Smooth muscle cell (in vitro differentiated cells): ENCODE measurements around the gene VARS2. TPM values are rescaled to one million over a fixed set of nuclear protein-coding genes. Genes with fewer than 3 reads are reported as not detected.
"Not testable (repeated sequence)": the region's sequence is repeated elsewhere in the genome, so short reads cannot be mapped to it uniquely, and the experiment has no call there.

Experiments used
- DNase-seq: peaks from one replicate; lab custom pipeline; 2025; ENCODE audit not compliant: unreplicated experiment; lab: John Stamatoyannopoulos, UW
- H2AFZ ChIP-seq: fragments of 200-600 bp; sonication (generic); 2 replicates; pipeline ENCODE4 v1.6.0; 2016; ENCODE audit warnings: antibody characterized with exemption, low read depth, mild to moderate bottlenecking
- H3F3A ChIP-seq: fragments of 200-600 bp; sonication (generic); 2 replicates; pipeline ENCODE4 v1.6.0; 2017; ENCODE audit warnings: antibody characterized with exemption, low read depth
- H3K27ac ChIP-seq: fragments of 200-600 bp; sonication (generic); 2 replicates; pipeline ENCODE4 v1.5.1; 2016; ENCODE audit warnings: low read depth, mild to moderate bottlenecking
- H3K27me3 ChIP-seq: fragments of 200-600 bp; sonication (generic); 2 replicates; pipeline ENCODE4 v1.6.1; 2016; ENCODE audit warnings: low read depth, mild to moderate bottlenecking
- H3K36me3 ChIP-seq: fragments of 200-600 bp; sonication (generic); 2 replicates; pipeline ENCODE4 v1.5.1; 2016; ENCODE audit warnings: low read depth
- H3K4me1 ChIP-seq: fragments of 200-600 bp; sonication (generic); 2 replicates; pipeline ENCODE4 v1.5.1; 2016; ENCODE audit warnings: low read depth
- H3K4me2 ChIP-seq: fragments of 200-600 bp; sonication (generic); 2 replicates; pipeline ENCODE4 v1.6.0; 2016; ENCODE audit warnings: mild to moderate bottlenecking
- H3K4me3 ChIP-seq: fragments of 200-600 bp; sonication (generic); 2 replicates; pipeline ENCODE4 v1.5.1; 2016; ENCODE audit warnings: mild to moderate bottlenecking
- H3K79me2 ChIP-seq: fragments of 200-600 bp; sonication (generic); 2 replicates; pipeline ENCODE4 v1.6.0; 2016; ENCODE audit warnings: low read depth, mild to moderate bottlenecking
- H3K9ac ChIP-seq: fragments of 200-600 bp; sonication (generic); 2 replicates; pipeline ENCODE4 v1.6.0; 2016; ENCODE audit warnings: low read depth
- H3K9me3 ChIP-seq: fragments of 200-600 bp; sonication (generic); replicated peaks from 2 replicates; pipeline ENCODE4 v1.5.1; 2016; ENCODE audit warnings: low read depth
- H4K20me1 ChIP-seq: fragments of 200-600 bp; sonication (generic); 2 replicates; pipeline ENCODE4 v1.6.0; 2016; ENCODE audit warnings: low read depth
- WGBS: methylation state at CpG from one replicate; pipeline ENCODE4 v1.1.7; 2016; ENCODE audit warnings: low lambda C conversion rate; 5-methylcytosine and 5-hydroxymethylcytosine counted together
- polyA plus RNA-seq: library from polyadenylated mRNA; unstranded; fragments of >200 nt; fragmentation: Nextera tagmentation; extraction: Ambion mirVana; gene quantifications from 2 replicates; pipeline ENCODE4 v1.2.1, GENCODE V29; 2016
- total RNA-seq: library from RNA; depleted of rRNA; stranded (reverse); fragments of >200 nt; gene quantifications from 2 replicates; pipeline ENCODE4 v1.2.3, GENCODE V29; 2014
- TF ChIP-seq, protein P1 (sequence below): fragments of 200-600 bp; sonication (generic); IDR thresholded peaks from 2 replicates; pipeline ENCODE4 v1.5.1; 2017; ENCODE audit warnings: borderline replicate concordance, mild to moderate bottlenecking, antibody characterized with exemption; ENCODE audit not compliant: insufficient read depth, poor library complexity, severe bottlenecking

Gene VARS2
- total and polyA plus RNA-seq, 2 experiments from 2014 or later: 15.1 to 15.4 TPM

DNA sequence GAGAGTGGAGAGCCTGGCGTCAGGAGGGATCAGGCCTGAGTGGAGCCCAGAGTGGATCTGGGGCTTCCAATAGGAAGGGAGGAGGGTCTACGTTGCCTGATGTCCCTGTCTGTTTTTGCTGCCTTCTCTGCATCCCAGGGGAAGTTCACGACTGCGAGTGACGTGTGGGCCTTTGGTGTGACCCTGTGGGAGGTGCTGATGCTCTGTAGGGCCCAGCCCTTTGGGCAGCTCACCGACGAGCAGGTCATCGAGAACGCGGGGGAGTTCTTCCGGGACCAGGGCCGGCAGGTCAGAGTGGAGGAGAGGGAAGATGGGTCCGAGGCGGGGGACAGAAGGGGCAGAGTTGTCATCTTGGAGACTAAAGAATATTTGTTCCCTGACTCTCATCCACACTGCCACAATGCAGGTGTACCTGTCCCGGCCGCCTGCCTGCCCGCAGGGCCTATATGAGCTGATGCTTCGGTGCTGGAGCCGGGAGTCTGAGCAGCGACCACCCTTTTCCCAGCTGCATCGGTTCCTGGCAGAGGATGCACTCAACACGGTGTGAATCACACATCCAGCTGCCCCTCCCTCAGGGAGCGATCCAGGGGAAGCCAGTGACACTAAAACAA is 15.2 kb upstream of the VARS2 start:
- Histone ChIP-seq H2AFZ (no peak overlapping the region), H3K27me3 (no peaks in the 10 kb centered on the region), H3K36me3 (no peaks in the 10 kb centered on the region), H3F3A (no peaks in the 10 kb centered on the region), H3K9me3 (no peaks in the 10 kb centered on the region), H3K9ac (no peak overlapping the region), H3K27ac (no peak overlapping the region), H3K79me2 (no peaks in the 10 kb centered on the region), H4K20me1 (no peaks in the 10 kb centered on the region), H3K4me2 (no peak overlapping the region), H3K4me1 (no peaks in the 10 kb centered on the region), H3K4me3 (no peak overlapping the region)
- WGBS: 95% methylated on average over 22 of the region's 23 CpGs
- TF ChIP-seq, protein P1, sequence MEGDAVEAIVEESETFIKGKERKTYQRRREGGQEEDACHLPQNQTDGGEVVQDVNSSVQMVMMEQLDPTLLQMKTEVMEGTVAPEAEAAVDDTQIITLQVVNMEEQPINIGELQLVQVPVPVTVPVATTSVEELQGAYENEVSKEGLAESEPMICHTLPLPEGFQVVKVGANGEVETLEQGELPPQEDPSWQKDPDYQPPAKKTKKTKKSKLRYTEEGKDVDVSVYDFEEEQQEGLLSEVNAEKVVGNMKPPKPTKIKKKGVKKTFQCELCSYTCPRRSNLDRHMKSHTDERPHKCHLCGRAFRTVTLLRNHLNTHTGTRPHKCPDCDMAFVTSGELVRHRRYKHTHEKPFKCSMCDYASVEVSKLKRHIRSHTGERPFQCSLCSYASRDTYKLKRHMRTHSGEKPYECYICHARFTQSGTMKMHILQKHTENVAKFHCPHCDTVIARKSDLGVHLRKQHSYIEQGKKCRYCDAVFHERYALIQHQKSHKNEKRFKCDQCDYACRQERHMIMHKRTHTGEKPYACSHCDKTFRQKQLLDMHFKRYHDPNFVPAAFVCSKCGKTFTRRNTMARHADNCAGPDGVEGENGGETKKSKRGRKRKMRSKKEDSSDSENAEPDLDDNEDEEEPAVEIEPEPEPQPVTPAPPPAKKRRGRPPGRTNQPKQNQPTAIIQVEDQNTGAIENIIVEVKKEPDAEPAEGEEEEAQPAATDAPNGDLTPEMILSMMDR: no peak
- DNase-seq: no peak

DNA sequence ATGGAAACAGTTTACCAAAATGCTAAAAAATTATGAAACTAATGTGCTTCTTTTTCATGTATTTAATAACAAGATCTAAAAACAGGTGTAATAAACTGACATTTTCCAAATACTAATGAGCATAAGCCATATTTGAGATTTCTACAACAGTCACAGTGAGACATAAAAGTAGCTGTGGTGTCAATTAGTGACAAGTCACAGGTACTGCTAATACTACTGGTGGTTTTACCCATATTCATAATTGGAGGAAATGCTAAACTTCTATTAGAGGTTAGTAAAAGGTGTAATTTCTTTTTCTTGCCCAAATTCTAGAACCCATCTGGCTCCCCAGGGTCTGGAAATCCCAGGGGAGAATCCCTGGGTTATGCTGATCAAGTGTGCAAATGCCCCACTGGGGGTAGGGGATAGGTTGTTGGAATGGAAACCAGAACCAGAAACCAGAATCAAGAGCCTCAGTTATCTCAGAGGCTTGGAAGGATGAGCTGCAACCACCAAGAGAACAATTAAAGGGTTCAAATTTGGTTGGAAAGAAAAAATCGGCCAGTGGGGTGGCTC is 13.1 kb upstream of the VARS2 start:
- Histone ChIP-seq H3K4me3 (no peak overlapping the region), H3K9ac (no peak overlapping the region), H3F3A (no peaks in the 10 kb centered on the region), H3K4me2 (no peak overlapping the region), H2AFZ (no peak overlapping the region), H3K27ac (no peak overlapping the region), H3K4me1 (no peaks in the 10 kb centered on the region), H3K9me3 (no peaks in the 10 kb centered on the region), H3K27me3 (no peaks in the 10 kb centered on the region), H4K20me1 (no peaks in the 10 kb centered on the region), H3K36me3 (no peaks in the 10 kb centered on the region), H3K79me2 (no peaks in the 10 kb centered on the region)
- no peak for DNase-seq
- TF ChIP-seq, protein P1: no peak
- 86% methylated on average over 1 of the region's 1 CpG for WGBS

DNA sequence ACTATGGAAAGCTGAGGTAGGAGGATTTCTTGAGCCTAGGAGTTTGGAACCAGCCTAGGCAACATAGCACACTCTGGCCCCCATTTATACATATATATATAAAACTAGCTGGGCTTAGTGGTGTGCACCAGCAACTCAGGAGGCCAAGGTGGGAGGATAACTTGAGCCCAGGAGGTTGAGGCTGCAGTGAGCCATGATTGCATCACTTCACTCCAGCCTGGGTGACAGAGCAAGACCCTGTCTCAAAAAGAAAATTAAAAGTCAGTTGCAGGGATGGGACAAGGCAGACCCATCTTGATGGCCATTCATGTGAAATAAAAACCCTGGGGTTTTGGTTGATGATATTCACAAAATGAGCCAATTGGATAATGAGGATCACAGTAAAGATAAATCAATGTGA is 12.6 kb upstream of the VARS2 start:
- no peaks in the 10 kb centered on the region for H3K9me3 ChIP-seq
- H2AFZ ChIP-seq: no peak overlapping the region
- no peak for DNase-seq
- no peaks in the 10 kb centered on the region for H3K79me2 ChIP-seq
- H3K4me2 ChIP-seq: no peak overlapping the region
- peaks cover 3% of the 10 kb centered on the region for H3K4me1 ChIP-seq
- no peaks in the 10 kb centered on the region for H3K36me3 ChIP-seq
- no peak overlapping the region for H3K9ac ChIP-seq
- TF ChIP-seq, protein P1: no peak
- no peak overlapping the region for H3K4me3 ChIP-seq
- peaks cover 5% of the 10 kb centered on the region for H3F3A ChIP-seq
- H4K20me1 ChIP-seq: no peaks in the 10 kb centered on the region
- no peak overlapping the region for H3K27ac ChIP-seq
- no peaks in the 10 kb centered on the region for H3K27me3 ChIP-seq

DNA sequence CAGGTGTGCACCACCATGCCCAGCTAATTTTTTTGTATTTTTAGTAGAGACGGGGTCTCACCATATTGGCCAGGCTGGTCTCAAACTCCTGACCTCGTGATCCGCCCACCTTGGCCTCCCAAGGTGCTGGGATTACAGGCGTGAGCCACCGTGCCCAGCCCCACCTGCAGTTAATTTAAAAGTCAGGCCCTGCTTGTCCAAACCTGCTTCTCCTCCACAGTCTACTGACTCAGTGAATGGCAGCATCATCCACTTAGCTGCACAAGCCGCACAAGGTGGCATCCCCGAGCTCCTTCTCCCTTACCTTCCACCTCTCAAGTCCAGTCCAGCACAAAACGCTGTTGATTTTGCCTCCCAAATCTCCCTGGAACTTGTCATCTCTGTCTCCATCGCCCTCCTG is 11.8 kb upstream of the VARS2 start:
- not testable (repeated sequence) for H3K9ac ChIP-seq, H3K27me3 ChIP-seq, H3K4me3 ChIP-seq, H3K36me3 ChIP-seq, DNase-seq, H3K79me2 ChIP-seq, H3K4me1 ChIP-seq, H4K20me1 ChIP-seq, H3K4me2 ChIP-seq, H2AFZ ChIP-seq, H3K27ac ChIP-seq, H3K9me3 ChIP-seq
- H3F3A ChIP-seq: peaks cover 12% of the 10 kb centered on the region
- WGBS: 82% methylated on average over 9 of the region's 9 CpGs
